ENCODE data around the gene TSPAN18.

Gene TSPAN18

GRCh38 chr11:44926036-44926435 lies 199.3 kb downstream of the TSPAN18 start:
- no peak for DNase-seq (ENCODE audit: low read depth)
- H3K4me3 ChIP-seq (ENCODE audit: low read depth, low read length), result no peak overlapping the region
- no peak for TF ChIP-seq CTCF (IDR thresholded peaks at IDR 0.05; ENCODE audit: control insufficient read depth, extremely low read depth, insufficient read depth)

GRCh38 chr11:44927174-44927661 lies 200.5 kb downstream of the TSPAN18 start:
- H3K4me3 ChIP-seq (ENCODE audit: low read depth, low read length), result no peak overlapping the region
- DNase-seq (ENCODE audit: low read depth), result no peak
- TF ChIP-seq CTCF (IDR thresholded peaks at IDR 0.05; ENCODE audit: control insufficient read depth, extremely low read depth, insufficient read depth), result peak; percentile 93

GRCh38 chr11:44928144-44928543 lies 201.4 kb downstream of the TSPAN18 start:
- no peak overlapping the region for H3K4me3 ChIP-seq (ENCODE audit: low read depth, low read length)
- DNase-seq (ENCODE audit: low read depth), result no peak
- no peak for TF ChIP-seq CTCF (IDR thresholded peaks at IDR 0.05; ENCODE audit: control insufficient read depth, extremely low read depth, insufficient read depth)

GRCh38 chr11:44928816-44929215 lies 202.1 kb downstream of the TSPAN18 start:
- no peak overlapping the region for H3K4me3 ChIP-seq (ENCODE audit: low read depth, low read length)
- TF ChIP-seq CTCF (IDR thresholded peaks at IDR 0.05; ENCODE audit: control insufficient read depth, extremely low read depth, insufficient read depth), result no peak
- DNase-seq (ENCODE audit: low read depth), result no peak

GRCh38 chr11:44930588-44931302 lies 204.0 kb downstream of the TSPAN18 start:
- DNase-seq (ENCODE audit: low read depth), result no peak
- H3K4me3 ChIP-seq (ENCODE audit: low read depth, low read length), result no peak overlapping the region
- TF ChIP-seq CTCF (IDR thresholded peaks at IDR 0.05; ENCODE audit: control insufficient read depth, extremely low read depth, insufficient read depth), result no peak

- TF ChIP-seq CTCF (IDR thresholded peaks at IDR 0.05; ENCODE audit: control insufficient read depth, extremely low read depth, insufficient read depth), result no peak
- H3K4me3 ChIP-seq (ENCODE audit: low read depth, low read length), result no peak overlapping the region
- no peak for DNase-seq (ENCODE audit: low read depth)
Measured at GRCh38 chr11:44931466-44931865, 204.7 kb downstream of the TSPAN18 start.

GRCh38 chr11:44934110-44934509 lies 207.3 kb downstream of the TSPAN18 start:
- H3K4me3 ChIP-seq (ENCODE audit: low read depth, low read length), result no peak overlapping the region
- DNase-seq (ENCODE audit: low read depth), result no peak
- no peak for TF ChIP-seq CTCF (IDR thresholded peaks at IDR 0.05; ENCODE audit: control insufficient read depth, extremely low read depth, insufficient read depth)
